CD4-positive, alpha-beta T cell treated with Interleukin-15 for 4 hours (primary cell): Measurements from ENCODE around the gene COG3.

Experiments
- DNase-seq: peaks from one replicate; pipeline ENCODE4 v3.0.0-alpha.2; 2020; ENCODE audit warnings: low spot score

The COG3 gene

DNA sequence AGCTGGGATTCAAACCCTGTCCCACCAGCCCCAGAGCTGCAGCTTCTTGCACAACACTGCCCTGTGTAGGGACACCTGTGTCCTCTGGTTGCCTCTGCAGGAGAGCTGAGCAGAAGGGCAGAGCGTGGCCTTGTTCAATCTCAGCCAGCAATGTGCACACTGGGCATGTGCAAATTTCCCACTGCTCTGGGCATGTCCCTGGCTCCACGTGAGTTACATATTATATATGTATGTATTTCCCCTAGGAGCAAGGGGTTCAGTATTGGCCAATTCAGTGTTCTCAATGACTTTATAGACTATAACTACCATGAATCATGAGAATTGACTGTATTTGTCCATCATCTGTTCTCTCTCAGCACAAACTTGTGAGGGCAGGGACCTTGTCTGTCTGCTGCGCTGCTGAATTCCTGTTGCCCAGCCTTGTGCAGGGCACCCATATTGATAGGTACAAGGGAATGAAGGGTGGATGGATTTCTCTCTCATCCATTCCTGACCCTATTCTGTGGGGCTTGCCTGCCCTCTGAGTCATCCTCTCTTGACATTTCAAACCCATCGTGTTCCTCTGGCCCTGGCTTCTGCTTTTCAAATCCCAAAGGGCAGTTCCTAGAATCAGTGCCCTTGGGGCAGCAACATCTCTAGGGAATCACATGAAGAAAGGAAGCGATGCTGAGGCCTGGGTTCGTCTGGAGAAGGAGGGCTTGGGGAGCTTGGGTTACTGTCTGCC, 81.1 kb downstream of the COG3 start:
- DNase-seq: no peak

DNA sequence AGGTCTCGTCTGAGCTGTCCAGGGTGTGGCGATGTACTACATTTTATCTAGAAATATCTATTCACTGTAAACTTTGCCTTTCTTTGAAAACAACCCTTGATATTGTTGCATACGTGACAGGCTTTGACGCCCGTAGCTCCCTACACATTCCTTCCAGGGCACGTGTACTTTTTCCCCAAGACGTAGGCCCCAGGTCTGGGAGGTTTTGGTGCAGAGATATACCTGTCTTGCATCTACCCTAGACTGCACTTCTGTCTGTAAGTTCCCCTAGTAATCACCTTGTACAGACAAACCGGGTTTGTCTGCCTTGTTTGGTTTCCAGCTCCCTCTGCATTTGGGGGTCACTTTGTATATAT, 81.6 kb downstream of the COG3 start:
- no peak for DNase-seq

DNA sequence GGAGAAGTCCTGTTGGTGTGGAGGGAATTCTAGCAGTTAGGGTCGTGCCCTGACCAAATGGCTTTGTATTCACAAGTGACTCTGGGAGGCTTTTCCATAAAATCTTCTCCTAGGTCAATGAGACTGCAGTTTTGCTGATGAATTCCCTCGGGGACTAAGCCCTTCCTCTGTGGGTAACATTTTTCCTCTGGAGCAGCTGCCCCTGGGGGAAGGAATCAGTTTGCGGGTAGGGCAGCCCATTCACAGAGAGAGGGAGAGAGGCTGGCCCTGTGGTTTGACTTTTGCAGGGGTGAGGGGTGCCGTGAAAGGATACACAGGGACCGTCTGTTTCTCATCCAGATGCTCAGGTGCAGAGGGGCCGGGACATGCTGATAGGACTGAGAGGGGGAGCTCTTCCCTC, 83.5 kb downstream of the COG3 start:
- no peak for DNase-seq

DNA sequence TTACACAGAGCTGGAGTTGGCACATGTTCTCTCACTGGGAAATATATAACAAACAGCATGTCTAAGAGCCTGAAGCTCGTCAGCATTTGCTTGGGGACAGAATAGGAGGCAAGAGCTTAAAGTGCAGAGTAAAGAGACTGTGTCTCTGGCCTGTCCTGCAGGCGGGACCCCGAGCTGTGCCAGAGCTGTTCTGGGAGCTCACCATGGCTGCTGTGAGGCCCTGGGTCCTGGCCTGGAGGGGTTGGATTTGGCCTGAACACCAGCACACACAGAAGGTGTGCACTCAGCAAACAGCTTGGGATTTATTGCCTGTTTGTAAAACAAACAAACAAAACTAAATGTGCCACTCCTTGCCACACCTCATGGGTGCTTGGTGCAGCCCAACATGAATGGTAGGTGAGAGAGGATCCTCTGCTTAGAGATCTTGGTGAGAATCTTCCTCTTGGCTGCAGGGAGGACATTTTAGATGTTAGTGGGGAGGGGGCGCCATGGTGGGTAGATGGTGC, 89.9 kb downstream of the COG3 start:
- DNase-seq: no peak

DNA sequence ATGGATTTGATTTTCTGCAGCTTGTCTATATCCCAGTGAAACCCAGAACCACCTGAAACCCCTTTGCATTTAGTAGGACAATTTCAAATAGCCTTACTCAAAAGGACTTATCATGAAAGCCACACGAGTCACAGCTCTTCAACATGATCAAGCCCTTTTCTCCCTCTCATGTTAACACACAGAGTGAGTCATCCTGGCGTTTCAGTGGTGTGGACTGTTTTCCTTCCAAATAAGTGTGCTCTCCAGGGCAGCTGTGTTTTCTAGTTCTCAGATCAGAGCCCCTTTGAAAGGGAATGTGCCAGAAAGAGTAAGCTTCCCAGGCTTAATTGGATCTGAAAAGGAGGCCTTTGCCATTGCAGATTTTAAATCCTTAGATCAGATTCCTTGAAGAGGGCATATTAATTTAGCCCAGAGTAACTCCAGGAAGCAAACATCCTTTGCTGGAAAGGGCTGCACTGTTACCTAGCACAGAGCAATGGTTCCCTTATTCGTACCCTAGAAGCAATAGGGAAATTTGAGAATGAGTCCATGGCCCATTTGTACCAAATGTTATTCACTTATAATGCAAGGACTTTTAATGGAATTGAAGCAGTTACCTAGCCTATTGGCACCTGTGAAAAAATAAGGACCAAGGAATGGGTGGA, 99.5 kb downstream of the COG3 start:
- DNase-seq: no peak

DNA sequence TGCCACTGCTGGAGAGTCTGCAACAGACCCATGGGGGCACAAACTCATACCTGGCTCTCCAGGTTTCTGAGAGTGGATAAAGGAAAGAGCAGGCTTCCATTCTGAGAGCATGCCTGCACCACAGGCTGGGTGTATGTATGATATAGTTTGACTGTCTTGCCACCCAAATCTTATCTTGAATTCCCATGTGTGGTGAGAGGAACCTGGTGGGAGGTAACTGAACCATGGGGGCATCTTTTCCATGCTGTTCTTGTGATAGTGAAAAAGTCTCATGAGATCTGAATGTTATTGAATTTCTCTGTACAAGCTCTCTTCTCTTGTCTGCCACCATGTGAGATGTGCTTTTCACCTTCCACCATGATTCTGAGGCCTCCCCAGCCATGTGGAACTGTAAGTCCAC, 100.6 kb downstream of the COG3 start:
- no peak for DNase-seq

DNA sequence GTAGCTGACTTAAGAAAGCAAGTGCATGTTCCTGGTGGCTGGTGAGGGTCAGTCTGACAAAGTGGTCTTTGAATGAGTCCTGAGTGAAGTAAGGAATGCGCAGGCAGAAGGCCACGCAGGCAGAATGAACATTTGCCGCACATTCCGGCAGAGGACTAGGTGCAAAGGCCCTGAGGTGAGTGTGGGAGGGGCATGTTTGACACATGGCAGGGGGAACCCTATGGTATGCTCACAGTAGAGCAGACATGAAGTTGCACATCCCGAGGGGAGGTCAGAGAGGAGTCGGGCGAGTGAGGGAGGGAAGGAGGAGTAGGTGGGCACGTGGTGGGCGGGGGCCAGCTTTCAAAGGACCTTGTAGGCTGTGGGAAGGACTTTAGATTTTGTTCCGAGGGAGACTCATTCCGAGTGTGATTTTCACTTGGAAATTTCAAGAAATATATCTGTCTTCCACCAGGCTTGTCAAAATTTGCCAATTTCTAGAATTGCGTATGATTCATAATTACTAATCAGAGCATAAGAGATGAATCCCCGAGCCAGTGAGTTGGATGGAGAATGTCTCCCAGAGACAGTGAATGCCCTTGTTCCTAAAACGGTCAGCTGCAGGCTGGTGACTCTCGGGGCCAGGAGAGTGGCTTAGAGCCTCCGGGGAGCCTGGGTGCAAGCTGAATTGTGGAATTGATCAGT, 110.5 kb downstream of the COG3 start:
- DNase-seq: no peak

DNA sequence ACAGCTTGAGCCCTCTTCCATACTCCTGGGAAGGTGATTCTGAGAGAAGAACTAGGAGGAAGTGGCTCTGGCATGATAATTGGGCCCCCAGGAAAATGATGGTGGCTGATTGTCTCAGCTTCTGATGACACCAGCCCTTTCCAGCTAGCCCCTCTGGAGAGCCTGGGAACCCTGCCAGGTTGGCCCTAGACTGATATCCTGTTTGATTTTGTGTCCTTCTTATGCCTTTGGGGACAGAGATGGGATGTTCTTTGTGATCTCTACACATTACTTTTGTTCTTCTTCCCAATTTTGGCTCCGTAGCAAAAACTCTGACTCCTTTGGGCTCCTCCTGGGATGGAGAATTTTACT, 111.1 kb downstream of the COG3 start:
- no peak for DNase-seq

DNA sequence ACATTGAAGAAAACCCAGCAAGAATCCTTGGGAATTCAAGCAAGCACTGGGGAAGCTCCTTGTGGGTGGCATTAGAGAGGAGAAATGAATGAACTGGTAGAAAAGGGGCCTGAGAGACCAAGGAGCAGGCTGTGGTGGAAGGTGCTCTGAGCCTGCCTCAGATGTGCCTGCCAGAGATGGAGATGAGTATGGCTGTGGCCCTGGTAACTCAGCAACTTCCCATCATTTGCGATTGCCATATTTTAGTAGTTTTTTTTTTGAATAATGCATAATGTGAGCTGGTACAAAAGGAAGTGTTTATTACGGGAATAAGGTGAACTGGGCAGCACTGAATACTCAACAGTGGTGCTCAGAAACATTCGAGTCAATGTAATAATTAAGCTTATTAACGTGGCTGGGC, 111.7 kb downstream of the COG3 start:
- no peak for DNase-seq

DNA sequence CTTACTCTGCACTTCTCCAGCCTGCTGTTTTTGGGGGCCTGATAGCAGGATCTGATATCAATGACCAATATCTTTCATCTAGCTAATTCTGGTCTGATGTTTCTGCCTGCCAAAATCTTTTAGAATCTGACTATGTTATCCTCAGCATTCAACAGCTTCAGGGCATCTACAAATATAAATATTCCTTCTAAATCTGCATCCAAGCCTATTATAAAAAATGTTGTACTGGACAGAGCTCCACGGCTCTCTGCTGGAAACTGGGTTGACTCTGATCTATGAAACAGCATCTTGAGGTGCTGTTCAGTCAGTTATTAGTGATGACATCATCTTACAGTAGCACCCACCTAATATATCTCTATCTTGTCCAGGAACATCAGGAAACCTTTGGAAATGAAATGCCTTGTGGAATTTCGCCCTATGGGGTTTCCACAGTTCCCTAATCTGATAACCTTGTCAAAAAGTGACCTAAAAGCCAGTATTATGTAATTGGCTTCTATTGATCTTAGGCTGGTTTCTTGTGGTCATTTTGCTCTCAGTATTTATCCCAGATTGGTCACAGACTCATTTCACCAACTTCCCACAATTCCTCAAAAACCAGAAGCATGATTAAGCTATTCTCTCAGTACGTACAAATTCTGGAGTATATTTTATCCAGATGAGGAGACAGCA, 117.8 kb downstream of the COG3 start:
- no peak for DNase-seq

DNA sequence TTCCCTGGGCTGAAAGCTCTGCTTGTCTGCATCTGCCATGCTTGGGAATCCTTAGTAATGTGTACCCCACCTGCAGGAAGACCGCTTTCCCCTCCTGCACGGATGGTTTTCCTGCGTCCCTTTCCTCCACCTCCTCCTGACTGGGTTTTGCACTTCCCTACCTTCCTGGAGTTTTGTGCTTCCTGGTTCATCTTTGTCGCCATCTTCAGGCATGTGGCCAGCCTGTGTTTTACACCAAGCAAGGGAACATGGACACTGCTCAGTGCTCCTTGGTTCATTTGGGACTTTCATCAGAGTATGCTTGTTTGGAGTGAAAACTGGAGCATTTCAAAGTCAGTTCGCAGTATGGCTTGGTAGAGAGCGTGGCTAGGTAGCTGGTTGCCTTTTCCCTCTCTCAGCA, 120.1 kb downstream of the COG3 start:
- DNase-seq: no peak
